ENCODE results near the gene ANKRD39. TPM values are rescaled to one million over a fixed set of nuclear protein-coding genes. Genes with fewer than 3 reads are reported as not detected.

The ANKRD39 gene
- total RNA-seq, 2 experiments from 2014 or later: 31.3 to 31.6 TPM

DNA sequence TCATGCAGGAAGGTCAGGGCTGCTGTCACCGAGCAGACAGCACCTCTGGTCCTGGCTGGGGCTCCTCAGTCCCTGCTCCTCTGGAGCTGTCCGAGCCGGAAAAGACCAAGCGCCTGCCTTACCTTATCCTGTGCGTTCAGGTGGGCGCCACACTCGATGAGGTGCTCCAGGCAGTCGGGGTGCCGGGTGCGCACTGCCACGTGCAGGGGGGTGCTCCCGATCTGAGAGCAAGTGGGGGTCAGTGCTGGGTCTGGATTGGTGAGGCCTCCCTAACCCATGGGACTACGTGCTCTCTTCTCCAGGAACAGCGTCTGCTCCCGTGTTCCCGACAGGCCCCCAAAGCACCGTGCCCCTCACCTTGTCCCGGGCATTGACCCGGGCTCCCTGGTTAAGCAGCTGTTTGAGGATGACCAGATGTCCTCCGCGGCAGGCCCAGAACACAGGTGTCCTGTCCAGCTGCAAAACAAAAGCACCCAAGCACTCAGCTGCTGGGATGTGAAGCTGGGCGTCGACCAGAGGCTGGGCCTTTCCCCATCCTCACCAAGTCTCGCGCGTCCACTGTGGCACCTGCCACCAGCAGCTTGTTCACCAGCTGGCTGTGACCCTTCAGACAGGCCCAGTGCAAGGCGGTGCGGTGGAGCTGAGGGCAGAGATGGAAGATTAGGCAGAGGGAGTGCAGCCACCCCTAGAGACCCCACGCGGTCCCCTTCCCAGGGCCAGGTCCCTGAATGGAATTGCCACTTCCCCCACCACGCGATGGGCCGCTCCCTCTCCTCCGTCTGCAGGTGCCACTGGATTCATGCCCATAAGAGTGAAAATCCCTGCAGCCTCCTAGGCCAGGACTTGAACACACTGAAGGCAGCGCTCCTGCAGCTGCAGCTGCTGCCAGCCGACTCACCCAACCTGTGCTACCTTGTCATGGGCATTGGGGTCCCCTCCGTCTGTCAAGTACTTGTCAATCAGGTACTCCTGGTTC, 17.7 kb downstream of the ANKRD39 start:
- POLR2A ChIA-PET: interaction anchor here (1.3 to 1.7 kb wide), 2 partner anchors 18 to 24 kb away, joined by 5 to 18 read pairs; partner anchors contain the start of genes ANKRD39 and CNNM3
- CTCF ChIA-PET: interaction anchor here (1.0 to 3.1 kb wide), 5 partner anchors 17 to 286 kb away, joined by 3 to 24 read pairs (median 4); partner anchors contain the start of genes ANKRD39 and CNNM3

DNA sequence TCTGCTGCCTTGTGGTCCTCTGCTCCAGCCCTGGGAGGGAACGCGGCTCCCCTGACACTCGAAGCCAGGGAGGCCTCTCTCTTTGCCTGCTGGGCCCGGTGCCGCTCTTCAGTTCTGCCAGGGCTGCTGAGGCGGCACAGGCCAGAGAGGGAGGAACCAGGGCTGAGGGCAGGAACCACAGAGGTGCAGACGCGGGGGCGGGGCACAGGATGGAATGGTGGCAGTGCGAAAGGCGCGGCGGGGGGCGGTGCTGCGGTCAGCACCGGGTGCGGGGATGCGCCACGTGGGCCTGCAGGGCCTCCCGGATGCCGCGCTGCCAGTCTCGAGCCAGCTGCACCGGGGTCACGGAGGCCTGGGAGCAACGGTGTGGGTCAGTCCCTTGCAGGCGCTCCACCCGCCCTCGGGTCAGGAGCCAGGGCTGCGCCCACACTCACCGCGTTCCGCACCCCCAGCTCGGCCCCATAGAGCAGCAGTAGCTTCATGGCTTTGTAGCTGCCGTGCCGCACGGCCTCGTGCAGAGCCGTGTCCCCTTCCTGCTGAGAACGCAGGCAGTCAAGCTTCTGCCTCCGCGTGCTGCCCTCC, 18.4 kb downstream of the ANKRD39 start:
- POLR2A ChIA-PET: interaction anchor here (1.3 to 1.7 kb wide), 2 partner anchors 18 to 24 kb away, joined by 5 to 18 read pairs; partner anchors contain the start of genes ANKRD39 and CNNM3
- CTCF ChIA-PET: interaction anchor here (1.0 to 3.1 kb wide), 4 partner anchors 18 to 111 kb away, joined by 3 to 24 read pairs (median 4); partner anchors contain the start of genes ANKRD39 and CNNM3

DNA sequence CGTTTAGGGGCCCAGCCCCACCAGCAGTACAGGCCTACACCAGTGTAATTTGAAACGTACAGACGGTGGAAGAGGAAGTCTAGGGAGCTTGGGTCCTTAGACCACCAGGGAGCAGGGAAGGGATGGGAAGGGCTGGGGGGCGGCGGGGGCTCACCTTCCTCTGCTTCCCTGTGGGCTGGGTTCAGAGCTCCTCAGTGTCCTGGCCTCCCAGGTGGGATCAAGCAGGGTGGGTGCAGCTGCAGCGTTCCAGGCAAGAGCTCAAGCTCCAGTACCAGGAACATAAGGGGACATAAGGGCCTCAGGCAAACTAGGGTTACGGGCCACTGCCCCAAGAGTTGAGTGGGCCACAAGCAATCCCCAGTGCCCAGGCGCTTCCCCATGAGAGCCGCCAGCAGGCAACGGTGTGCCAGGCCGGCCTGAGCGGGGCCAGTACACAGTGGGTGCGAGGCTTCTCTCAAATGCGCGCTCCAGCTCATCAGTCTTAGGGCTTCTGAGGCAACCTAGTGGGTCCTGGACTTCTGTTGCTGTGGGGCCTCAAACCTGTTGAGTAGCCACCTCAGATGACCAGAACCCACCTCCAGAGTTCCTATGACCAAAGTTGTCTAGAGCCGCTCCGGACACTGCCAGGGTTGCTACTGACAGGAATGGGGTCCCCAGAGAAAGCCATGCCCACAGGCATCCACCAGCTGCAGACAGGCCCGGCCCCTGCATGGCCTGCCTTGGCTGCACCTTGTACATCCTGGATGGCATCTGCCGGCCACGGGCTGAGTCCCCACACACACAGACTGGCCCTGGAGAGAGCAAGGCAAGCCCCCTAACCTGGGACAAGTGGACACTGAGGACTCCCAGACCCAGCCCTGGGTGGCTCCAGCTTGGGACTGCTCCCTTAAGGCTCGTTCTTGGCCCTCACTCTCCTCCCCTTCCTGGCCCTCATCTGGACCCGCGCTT, 19.2 kb downstream of the ANKRD39 start:
- ChIA-PET CTCF (interaction anchor here (3.1 kb wide), 1 partner anchor 19 kb away, joined by 24 read pairs; the partner anchor contains the start of gene ANKRD39), POLR2A (interaction anchor here (0.9 to 1.7 kb wide), 3 partner anchors 17 to 23 kb away, joined by 3 to 18 read pairs (median 5); partner anchors contain the start of genes ANKRD39 and CNNM3)

DNA sequence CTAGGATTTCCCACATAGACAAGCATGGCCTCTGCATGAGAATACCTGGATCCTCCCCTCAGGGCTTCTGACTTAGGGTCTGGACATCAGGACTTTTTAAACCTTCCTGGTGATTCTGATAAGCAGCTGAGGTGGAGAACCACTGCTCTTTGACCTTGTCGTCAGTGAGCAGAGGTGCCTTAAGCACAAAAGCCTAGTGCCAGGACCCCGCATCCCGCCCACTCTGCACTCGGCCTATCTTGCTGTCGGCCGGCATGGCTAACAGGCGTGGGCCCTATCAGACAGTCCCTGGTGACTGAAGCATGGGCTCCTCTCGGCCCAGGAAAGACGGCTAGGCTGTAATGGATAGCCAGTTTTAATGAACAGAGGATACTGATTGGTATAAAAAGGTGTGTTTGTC, 20.2 kb downstream of the ANKRD39 start:
- ChIA-PET POLR2A (interaction anchor here (0.9 kb wide), 1 partner anchor 15 kb away, joined by 3 read pairs; no protein-coding TSS in a partner anchor), CTCF (interaction anchor here (3.1 kb wide), 1 partner anchor 20 kb away, joined by 24 read pairs; the partner anchor contains the start of gene ANKRD39)

GRCh38 chr2:96835830-96836229, 22.0 kb downstream of the ANKRD39 start:
- CTCF ChIA-PET: no interaction called here

DNA sequence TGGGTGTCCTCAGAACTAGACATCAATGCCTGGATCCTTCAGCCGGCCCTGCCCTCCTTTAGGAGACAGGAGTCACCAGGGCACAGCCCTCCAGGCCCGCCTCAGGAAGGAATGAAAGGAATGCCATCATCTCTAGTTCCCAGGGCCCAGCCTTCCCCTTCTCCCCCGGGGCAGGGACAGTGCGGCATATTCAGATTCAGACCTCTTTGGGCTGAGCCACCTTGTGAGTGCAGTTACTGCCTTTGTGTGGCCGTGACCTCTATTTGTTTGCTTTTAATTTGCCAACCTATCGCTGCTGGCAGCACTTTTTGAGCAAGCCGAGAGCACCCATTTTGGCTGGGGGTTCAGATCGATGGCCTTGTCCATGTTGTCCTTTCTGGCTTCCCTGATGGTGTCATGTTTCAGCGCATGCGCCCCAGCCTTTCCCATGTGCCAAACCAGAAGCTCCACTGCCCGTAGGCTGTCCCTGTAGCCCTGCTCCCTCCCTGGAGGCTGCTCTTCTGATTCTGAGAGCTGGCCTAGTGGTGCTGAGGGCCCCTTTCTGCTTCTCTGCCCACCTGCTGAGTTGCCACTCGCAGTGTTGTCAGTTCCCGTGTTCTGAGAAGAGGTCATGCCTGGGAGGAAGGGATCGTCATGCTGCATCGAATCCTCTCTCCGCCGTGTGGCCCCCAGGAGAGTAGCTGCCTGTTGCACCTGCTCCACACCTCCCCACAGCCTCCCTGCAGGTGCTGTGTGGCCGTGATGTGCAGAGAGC, 24.9 kb downstream of the ANKRD39 start:
- CTCF ChIA-PET: interaction anchor here (0.5 to 1.6 kb wide), 3 partner anchors 25 to 59 kb away, joined by 3 to 4 read pairs (median 3); partner anchors contain the start of gene ANKRD39
- POLR2A ChIA-PET: no interaction called here

More at GRCh38 chr2:96835830-96836229, 22.0 kb downstream of the ANKRD39 start:
- POLR2A ChIA-PET: no interaction called here

GRCh38 chr2:96832408-96832753, 25.4 kb downstream of the ANKRD39 start:
- CTCF ChIA-PET: interaction anchor here (1.4 kb wide), 1 partner anchor 59 kb away, joined by 3 read pairs; no protein-coding TSS in a partner anchor
- POLR2A ChIA-PET: no interaction called here

DNA sequence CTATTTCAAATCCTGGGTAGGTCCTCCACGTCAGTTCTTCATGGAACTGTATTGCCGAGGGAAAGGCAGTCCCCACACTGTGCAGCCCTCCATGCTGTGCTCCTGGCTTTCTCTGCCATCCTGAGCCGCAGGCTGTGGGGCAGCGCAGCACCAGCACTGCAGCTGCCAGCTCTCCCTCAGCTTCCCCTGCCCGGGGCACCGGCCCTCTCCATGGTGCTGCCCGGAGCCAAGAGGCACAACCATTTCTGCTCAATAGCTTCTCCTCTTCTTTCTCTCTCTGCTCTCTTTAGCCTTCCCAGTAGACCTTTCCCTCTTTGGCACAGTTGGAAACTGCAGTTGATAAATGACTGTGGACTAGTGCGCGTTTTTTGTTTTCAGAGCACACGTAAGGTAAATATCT, 26.1 kb downstream of the ANKRD39 start:
- POLR2A ChIA-PET: no interaction called here
- CTCF ChIA-PET: no interaction called here

DNA sequence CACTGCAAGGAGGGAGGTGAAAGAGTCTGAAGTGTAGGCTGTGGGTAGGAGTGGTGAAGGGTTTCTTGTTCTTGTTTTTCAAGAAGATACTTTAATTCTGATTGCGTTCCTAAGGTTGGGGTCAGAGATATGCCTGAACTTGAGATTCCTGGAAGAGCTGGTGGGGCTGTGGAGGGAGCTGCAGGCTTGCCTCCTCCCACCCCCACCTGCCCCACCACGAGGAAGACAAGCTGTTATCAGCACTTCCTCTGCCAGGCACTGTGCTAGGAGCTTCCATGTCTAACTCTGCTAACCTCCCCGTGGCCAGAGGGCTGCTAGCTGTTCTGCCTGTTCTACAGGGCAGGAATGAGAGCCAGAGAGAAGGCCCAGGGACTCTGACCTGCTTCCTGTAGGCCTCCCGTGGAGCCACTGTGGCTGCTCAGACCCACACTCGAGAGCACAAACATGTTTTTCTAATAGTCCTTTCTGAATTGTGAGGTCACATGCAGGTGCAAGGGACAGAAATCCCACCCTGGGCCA, 27.7 kb downstream of the ANKRD39 start:
- POLR2A ChIA-PET: interaction anchor here (0.5 kb wide), 1 partner anchor 22 kb away, joined by 8 read pairs; no protein-coding TSS in a partner anchor
- CTCF ChIA-PET: no interaction called here

- ChIA-PET POLR2A (no interaction called here), CTCF (no interaction called here)
Measured at GRCh38 chr2:96828874-96829273, 28.9 kb downstream of the ANKRD39 start.

GRCh38 chr2:96828436-96828835, 29.4 kb downstream of the ANKRD39 start:
- ChIA-PET CTCF (no interaction called here), POLR2A (no interaction called here)

DNA sequence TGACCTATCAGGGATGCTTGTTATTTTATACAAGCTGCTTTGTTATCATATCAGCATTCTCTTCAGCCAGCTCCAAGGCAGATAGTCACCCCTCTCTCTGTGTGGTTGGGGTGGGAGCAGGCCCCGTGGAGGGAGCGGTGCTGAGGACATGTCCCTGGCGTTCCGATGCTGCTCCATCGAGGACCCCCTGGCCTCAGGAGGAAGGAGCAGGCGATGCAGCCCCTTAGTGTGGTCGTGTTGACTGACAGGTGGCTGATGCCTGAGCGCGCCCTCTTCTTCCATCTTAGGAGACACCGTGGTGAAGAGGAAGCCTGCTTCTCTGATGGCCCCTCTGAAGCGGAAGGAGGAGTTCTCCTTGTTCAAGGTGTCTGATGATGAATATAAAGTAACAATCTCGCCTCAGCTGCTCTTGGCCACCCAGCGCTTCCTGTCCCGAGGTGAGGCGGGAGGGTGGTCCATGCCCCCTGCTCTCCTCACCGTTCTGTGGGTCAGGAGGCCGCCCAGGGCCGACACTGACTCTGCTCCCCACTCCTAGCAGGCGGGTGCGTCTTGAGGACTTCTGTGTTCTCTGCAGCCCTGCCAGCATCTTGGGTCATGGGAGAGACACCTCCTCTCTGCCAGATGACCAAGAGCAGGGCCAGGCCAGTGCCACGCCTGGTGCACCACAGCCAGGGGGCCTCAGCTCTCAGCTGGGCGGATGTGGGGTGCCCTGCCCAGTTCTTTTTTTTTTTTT, 31.1 kb downstream of the ANKRD39 start:
- POLR2A ChIA-PET: no interaction called here
- CTCF ChIA-PET: no interaction called here

DNA sequence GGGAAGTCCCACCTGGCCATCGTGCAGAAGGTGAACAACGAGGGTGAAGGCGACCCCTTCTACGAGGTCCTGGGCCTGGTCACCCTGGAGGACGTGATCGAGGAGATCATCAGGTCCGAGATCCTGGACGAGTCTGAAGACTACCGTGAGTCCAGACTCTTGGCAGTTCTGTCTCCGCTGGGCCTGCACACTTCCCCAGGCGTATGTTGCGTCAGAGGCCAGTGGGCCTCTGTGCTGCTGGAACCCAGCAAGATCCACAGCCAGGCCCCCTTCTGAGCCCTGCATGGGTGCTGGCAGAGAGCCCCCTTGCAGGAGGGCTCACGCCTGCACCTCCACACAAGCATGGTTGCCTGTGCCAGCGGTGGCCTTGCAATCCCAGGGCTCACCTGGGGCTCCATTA, 32.8 kb downstream of the ANKRD39 start:
- ChIA-PET CTCF (no interaction called here), POLR2A (no interaction called here)

DNA sequence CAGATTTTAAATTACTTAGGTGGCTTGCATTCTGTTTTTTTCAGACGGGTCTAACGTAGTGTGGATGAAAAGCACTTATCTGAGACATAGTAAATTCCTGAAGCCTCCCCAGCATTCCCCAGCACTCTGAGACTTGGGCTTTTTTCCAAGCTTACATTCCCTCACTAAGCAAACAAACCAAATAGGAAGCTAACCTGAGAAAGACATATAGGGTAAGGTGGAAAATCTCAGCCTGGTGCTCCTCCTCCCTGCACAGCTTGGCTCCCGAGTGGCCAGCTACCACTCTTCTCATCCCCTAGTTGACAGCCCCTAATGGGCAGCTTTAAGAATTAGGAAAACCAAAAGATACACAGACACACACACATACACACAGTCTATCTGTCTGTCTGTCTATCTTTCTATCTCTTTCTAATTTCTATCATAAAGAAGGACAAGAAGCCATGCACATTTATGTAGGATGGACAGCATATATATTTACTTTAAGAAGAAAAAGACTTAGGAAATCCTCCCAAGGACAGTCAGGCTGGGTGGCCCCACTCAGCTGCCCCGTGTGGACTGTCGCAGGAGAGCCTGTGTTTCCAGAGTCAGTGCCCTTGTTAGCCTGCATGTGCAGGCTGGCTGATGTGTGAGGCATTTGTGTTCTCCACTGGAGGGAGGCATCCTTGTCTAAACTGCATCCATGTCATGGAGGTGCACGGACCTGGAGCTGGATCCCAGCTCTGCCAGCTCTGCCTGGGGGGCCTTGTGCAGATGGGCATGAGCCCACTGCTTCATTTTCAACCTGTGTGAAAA, 33.5 kb downstream of the ANKRD39 start:
- ChIA-PET CTCF (interaction anchor here (0.9 kb wide), 1 partner anchor 34 kb away, joined by 6 read pairs; the partner anchor contains the start of gene ANKRD39), POLR2A (no interaction called here)

DNA sequence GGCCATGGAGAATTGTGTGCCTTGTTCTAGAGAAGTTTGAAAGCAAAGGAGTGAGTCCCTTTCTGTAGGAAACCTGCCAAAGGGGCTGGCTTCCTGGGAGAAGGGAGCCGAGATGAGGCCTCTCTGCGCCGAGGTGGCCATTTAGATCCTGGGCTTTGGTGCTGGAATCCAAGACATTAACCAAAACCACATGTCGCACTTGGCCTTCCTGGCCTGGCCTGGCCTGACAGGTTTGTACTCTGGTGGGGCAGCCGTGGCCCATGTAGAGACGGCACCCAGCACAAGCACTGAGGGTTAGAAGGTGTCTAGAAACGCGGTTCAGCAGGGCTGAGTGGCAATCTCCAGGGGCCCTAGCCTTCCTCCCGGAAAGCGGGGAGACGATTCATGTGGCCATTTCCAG, 34.6 kb downstream of the ANKRD39 start:
- ChIA-PET CTCF (no interaction called here), POLR2A (no interaction called here)

DNA sequence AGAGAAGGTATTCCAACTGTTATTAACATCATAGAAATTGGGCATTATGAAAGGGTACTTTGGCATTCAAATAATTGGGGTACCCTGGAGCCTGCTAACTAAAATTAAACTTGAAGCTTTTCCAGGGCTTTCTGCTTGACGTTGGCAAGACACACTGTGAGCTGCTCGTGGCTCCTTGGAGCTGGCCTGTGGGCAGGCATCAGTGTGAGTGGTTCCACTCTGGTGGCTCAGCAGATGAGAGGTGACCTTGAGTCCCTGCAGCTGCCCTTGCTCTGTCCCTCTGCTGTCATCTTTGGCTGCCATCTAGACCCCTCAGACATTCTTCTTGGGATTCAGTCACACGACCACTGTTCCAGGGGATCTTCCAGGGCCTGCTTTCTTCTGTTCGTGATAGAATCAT, 35.0 kb downstream of the ANKRD39 start:
- ChIA-PET POLR2A (interaction anchor here (0.6 kb wide), 1 partner anchor 36 kb away, joined by 13 read pairs; no protein-coding TSS in a partner anchor), CTCF (no interaction called here)
